HepG2 (cell line): ENCODE results near the gene ABCC10. TPM values are rescaled to one million over a fixed set of nuclear protein-coding genes. Genes with fewer than 3 reads are reported as not detected.
A peak's percentile ranks its signal among the peaks of the same experiment; 100 is the strongest.

Source experiments
- BCL6 ChIP-seq: IDR thresholded peaks from 2 replicates; pipeline ENCODE4 v1.6.1; 2016; ENCODE audit warnings: missing genetic modification reagents, missing compliant biosample characterization
- BRCA1 ChIP-seq: sonication (generic); formaldehyde crosslinking; IDR thresholded peaks from 2 replicates; pipeline ENCODE4 v1.4.0; 2020; ENCODE audit warnings: missing genetic modification reagents
- CBX2 ChIP-seq, 2 experiments: fragments of 200-600 bp in 1 of 2; sonication (generic); formaldehyde crosslinking in 1 of 2; IDR thresholded peaks; 2 replicates each; pipeline versions ENCODE4 v1.7.0 to v1.8.1; 2018 to 2022; ENCODE audit warnings: low read depth in 2 of 2, low read length in 1 of 2, mild to moderate bottlenecking in 1 of 2, missing genetic modification reagents in 1 of 2
- NFATC3 ChIP-seq: sonication (generic); formaldehyde crosslinking; IDR thresholded peaks from 2 replicates; pipeline ENCODE4 v1.5.1; 2020; ENCODE audit warnings: mild to moderate bottlenecking, missing genetic modification reagents
- PHF21A ChIP-seq: sonication (generic); formaldehyde crosslinking; IDR thresholded peaks from 2 replicates; pipeline ENCODE4 v1.5.0; 2020; ENCODE audit warnings: mild to moderate bottlenecking, missing genetic modification reagents
- PPARG ChIP-seq: conservative IDR thresholded peaks from 2 replicates; pipeline ENCODE4 v1.6.1; 2016; ENCODE audit warnings: missing biosample characterization, missing genetic modification reagents
- RFXAP ChIP-seq: sonication (generic); formaldehyde crosslinking; IDR thresholded peaks from 2 replicates; pipeline ENCODE4 v1.4.0; 2020; ENCODE audit warnings: missing genetic modification reagents, borderline replicate concordance
- SALL2 ChIP-seq: sonication (generic); formaldehyde crosslinking; IDR thresholded peaks from 2 replicates; pipeline ENCODE4 v1.8.1; 2023; ENCODE audit warnings: mild to moderate bottlenecking, missing genetic modification reagents, inconsistent platforms
- SAP130 ChIP-seq: IDR thresholded peaks from 2 replicates; pipeline ENCODE4 v1.6.1; 2016; ENCODE audit warnings: low read depth
- SETDB1 ChIP-seq: sonication (generic); formaldehyde crosslinking; IDR thresholded peaks from 2 replicates; pipeline ENCODE4 v1.5.1; 2020; ENCODE audit warnings: missing genetic modification reagents, mild to moderate bottlenecking, borderline replicate concordance
- SOX13 ChIP-seq, 3 experiments: fragments of 450-650 bp in 1 of 3; sonication (generic) in 1 of 3; formaldehyde crosslinking in 1 of 3; IDR thresholded peaks in 2 of 3; conservative IDR thresholded peaks in 1 of 3; 2 replicates each; pipeline versions ENCODE4 v1.5.0 to v1.6.1; 2016 to 2020; ENCODE audit warnings: antibody characterized with exemption in 1 of 3, mild to moderate bottlenecking in 1 of 3, missing compliant biosample characterization in 1 of 3, missing genetic modification reagents in 1 of 3, moderate library complexity in 1 of 3
- TBX2 ChIP-seq: sonication (generic); formaldehyde crosslinking; IDR thresholded peaks from 2 replicates; pipeline ENCODE4 v1.5.0; 2020; ENCODE audit warnings: missing genetic modification reagents, mild to moderate bottlenecking, borderline replicate concordance
- TEAD3 ChIP-seq: optimal IDR thresholded peaks from 2 replicates; pipeline ENCODE3; 2016; ENCODE audit warnings: borderline replicate concordance
- ZNF557 ChIP-seq: sonication (generic); formaldehyde crosslinking; IDR thresholded peaks from 2 replicates; pipeline ENCODE4 v1.4.0; 2020; ENCODE audit warnings: missing genetic modification reagents
- ZNF616 ChIP-seq: sonication (generic); formaldehyde crosslinking; IDR thresholded peaks from 2 replicates; pipeline ENCODE4 v1.5.0; 2020; ENCODE audit warnings: low read depth, mild to moderate bottlenecking, missing genetic modification reagents
- ZNF891 ChIP-seq: sonication (generic); formaldehyde crosslinking; IDR thresholded peaks from 2 replicates; pipeline ENCODE4 v1.5.0; 2020; ENCODE audit warnings: mild to moderate bottlenecking, missing genetic modification reagents
- polyA plus RNA-seq, 8 experiments: library from polyadenylated mRNA; depleted of rRNA in 3 of 8; stranded (reverse) in 7 of 8; unstranded in 1 of 8; fragments of >200 nt; fragmentation: Illumina TruSeq in 4 of 8; extraction: Trizol in 4 of 8; gene quantifications; 2 replicates each; pipeline versions ENCODE4 v1.2.1 to v1.2.3, GENCODE V29; 2011 to 2016; ENCODE audit warnings: low read depth in 4 of 8, missing spikeins in 1 of 8, mixed read lengths in 1 of 8; ENCODE audit not compliant: insufficient read depth in 1 of 8
- total RNA-seq, 5 experiments: library from RNA; depleted of rRNA; stranded (reverse); fragments of >200 nt; fragmentation: Illumina TruSeq; extraction: Trizol; gene quantifications; 2 replicates each; pipeline ENCODE4 v1.2.3, GENCODE V29; 2016; ENCODE audit warnings: low read depth in 1 of 5
- TF ChIP-seq, protein P1 (sequence below): sonication (generic); formaldehyde crosslinking; IDR thresholded peaks from 2 replicates; pipeline ENCODE4 v1.8.0; 2022; ENCODE audit warnings: mild to moderate bottlenecking, missing genetic modification reagents
- TF ChIP-seq, protein P2 (sequence below): sonication (generic); formaldehyde crosslinking; IDR thresholded peaks from 2 replicates; pipeline ENCODE4 v1.8.0; 2022; ENCODE audit warnings: missing genetic modification reagents, mild to moderate bottlenecking, inconsistent platforms, borderline replicate concordance
- TF ChIP-seq, protein P3 (sequence below): sonication (generic); formaldehyde crosslinking; IDR thresholded peaks from 2 replicates; pipeline ENCODE4 v1.5.1; 2020; ENCODE audit warnings: mild to moderate bottlenecking, missing genetic modification reagents, borderline replicate concordance
- TF ChIP-seq, protein P4 (sequence below): IDR thresholded peaks from 2 replicates; pipeline ENCODE4 v1.6.1; 2018; ENCODE audit warnings: missing genetic modification reagents, mild to moderate bottlenecking, missing compliant biosample characterization

Gene ABCC10
- total and polyA plus RNA-seq, 2 of the 13 experiments (the other 11 are each of a cell fraction or from before 2014, with no cell fraction given): 16.0 to 24.3 TPM

DNA sequence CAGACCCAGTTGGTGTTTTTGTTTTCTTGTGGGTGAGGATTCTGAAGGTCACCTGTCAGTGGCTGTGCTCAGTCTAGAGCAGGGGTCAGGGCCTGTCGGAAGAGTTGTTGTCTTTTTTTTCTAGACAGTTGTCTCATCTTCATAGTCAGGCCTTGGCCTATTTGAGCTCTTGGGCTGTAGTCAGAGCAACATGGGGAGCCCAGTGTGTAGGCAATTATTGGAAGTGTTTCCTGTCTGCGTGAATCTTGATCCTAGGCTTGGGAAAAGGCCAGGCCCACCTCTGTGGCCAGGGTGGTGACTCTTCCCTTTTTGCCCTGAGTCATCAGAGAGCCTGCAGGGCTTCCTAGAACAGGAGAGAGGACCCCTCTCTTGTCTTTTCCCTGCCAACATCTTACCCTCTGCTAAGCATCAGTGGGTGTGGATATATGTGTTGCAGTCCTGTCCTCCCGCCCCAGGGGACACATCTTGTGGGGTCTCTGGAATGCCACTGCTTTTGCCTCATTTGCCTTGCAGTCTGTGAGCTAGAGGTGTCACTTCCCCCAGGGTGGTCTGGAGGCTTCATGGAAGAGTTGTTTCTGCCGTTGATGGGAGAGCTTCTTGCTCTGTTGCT, 61.4 kb downstream of the ABCC10 start (continued):
- TF ChIP-seq, protein P1, sequence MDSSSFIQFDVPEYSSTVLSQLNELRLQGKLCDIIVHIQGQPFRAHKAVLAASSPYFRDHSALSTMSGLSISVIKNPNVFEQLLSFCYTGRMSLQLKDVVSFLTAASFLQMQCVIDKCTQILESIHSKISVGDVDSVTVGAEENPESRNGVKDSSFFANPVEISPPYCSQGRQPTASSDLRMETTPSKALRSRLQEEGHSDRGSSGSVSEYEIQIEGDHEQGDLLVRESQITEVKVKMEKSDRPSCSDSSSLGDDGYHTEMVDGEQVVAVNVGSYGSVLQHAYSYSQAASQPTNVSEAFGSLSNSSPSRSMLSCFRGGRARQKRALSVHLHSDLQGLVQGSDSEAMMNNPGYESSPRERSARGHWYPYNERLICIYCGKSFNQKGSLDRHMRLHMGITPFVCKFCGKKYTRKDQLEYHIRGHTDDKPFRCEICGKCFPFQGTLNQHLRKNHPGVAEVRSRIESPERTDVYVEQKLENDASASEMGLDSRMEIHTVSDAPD: no peak
- 0 out of 2 replicates have a peak, but pooled peaks have one; percentile 34 for TF ChIP-seq ZNF557
- TF ChIP-seq ZNF616 (CRISPR knock-in tag): no peak
- TF ChIP-seq SAP130 (CRISPR knock-in tag): peak; percentile 88
- no peak for TF ChIP-seq SOX13 (IDR thresholded peaks at IDR 0.05)
- peak in 1 of 2 experiments; percentile 69; a peak in 2 of 4 replicates for TF ChIP-seq SOX13 (CRISPR knock-in tag; conservative IDR thresholded peaks at IDR 0.05 in 1 of 2, IDR thresholded peaks at IDR 0.05 in 1 of 2)
- TF ChIP-seq, protein P2, sequence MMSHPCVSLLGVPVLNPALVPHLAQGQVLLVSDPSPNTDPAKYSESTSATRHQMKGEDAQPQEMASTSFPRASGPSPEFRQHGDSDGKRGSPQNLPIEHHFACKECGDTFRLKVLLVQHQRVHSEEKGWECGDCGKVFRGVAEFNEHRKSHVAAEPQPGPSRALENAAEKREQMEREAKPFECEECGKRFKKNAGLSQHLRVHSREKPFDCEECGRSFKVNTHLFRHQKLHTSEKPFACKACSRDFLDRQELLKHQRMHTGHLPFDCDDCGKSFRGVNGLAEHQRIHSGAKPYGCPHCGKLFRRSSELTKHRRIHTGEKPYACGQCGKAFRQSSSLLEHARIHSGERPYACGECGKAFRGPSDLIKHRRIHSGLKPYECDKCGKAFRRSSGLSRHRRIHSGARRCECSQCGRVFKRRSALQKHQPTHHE (CRISPR knock-in tag): no peak
- peak; percentile 95 for TF ChIP-seq PPARG (CRISPR knock-in tag)
- no peak; the same call in 1 of the 2 replicates for TF ChIP-seq TBX2 (CRISPR knock-in tag)
- TF ChIP-seq CBX2 (IDR thresholded peaks at IDR 0.05; ENCODE audit: low read depth, low read length): no peak
- no peak for TF ChIP-seq CBX2 (CRISPR knock-in tag; IDR thresholded peaks at IDR 0.05; ENCODE audit: low read depth)
- TF ChIP-seq, protein P3, sequence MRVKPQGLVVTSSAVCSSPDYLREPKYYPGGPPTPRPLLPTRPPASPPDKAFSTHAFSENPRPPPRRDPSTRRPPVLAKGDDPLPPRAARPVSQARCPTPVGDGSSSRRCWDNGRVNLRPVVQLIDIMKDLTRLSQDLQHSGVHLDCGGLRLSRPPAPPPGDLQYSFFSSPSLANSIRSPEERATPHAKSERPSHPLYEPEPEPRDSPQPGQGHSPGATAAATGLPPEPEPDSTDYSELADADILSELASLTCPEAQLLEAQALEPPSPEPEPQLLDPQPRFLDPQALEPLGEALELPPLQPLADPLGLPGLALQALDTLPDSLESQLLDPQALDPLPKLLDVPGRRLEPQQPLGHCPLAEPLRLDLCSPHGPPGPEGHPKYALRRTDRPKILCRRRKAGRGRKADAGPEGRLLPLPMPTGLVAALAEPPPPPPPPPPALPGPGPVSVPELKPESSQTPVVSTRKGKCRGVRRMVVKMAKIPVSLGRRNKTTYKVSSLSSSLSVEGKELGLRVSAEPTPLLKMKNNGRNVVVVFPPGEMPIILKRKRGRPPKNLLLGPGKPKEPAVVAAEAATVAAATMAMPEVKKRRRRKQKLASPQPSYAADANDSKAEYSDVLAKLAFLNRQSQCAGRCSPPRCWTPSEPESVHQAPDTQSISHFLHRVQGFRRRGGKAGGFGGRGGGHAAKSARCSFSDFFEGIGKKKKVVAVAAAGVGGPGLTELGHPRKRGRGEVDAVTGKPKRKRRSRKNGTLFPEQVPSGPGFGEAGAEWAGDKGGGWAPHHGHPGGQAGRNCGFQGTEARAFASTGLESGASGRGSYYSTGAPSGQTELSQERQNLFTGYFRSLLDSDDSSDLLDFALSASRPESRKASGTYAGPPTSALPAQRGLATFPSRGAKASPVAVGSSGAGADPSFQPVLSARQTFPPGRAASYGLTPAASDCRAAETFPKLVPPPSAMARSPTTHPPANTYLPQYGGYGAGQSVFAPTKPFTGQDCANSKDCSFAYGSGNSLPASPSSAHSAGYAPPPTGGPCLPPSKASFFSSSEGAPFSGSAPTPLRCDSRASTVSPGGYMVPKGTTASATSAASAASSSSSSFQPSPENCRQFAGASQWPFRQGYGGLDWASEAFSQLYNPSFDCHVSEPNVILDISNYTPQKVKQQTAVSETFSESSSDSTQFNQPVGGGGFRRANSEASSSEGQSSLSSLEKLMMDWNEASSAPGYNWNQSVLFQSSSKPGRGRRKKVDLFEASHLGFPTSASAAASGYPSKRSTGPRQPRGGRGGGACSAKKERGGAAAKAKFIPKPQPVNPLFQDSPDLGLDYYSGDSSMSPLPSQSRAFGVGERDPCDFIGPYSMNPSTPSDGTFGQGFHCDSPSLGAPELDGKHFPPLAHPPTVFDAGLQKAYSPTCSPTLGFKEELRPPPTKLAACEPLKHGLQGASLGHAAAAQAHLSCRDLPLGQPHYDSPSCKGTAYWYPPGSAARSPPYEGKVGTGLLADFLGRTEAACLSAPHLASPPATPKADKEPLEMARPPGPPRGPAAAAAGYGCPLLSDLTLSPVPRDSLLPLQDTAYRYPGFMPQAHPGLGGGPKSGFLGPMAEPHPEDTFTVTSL (CRISPR knock-in tag): peak; percentile 78; the same call in 1 of the 2 replicates
- no peak for TF ChIP-seq SALL2 (CRISPR knock-in tag)
- peak; percentile 47 for TF ChIP-seq TEAD3
- peak; percentile 78 for TF ChIP-seq PHF21A (CRISPR knock-in tag)
- TF ChIP-seq, protein P4, sequence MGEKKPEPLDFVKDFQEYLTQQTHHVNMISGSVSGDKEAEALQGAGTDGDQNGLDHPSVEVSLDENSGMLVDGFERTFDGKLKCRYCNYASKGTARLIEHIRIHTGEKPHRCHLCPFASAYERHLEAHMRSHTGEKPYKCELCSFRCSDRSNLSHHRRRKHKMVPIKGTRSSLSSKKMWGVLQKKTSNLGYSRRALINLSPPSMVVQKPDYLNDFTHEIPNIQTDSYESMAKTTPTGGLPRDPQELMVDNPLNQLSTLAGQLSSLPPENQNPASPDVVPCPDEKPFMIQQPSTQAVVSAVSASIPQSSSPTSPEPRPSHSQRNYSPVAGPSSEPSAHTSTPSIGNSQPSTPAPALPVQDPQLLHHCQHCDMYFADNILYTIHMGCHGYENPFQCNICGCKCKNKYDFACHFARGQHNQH (CRISPR knock-in tag): peak; percentile 95
- peak; percentile 84 for TF ChIP-seq BCL6 (CRISPR knock-in tag)
- no peak for TF ChIP-seq ZNF891 (CRISPR knock-in tag)
- TF ChIP-seq BRCA1: peak; percentile 90; the same call in 1 of the 2 replicates
- no peak for TF ChIP-seq SETDB1 (CRISPR knock-in tag)
- 0 out of 2 replicates have a peak, but pooled peaks have one; percentile 60 for TF ChIP-seq NFATC3 (CRISPR knock-in tag)
- TF ChIP-seq RFXAP: 0 out of 2 replicates have a peak, but pooled peaks have one; percentile 11
